AG04449 (cell line): ENCODE measurements around the gene MDGA2.

Source experiments
- CTCF ChIA-PET: fragments of 350-600 bp; formaldehyde crosslinking; extraction: SDS; loops from one replicate; lab custom pipeline; 2021; ENCODE audit warnings: antibody characterized with exemption; lab: Yijun Ruan, JAX
- POLR2A ChIA-PET: fragments of 400-600, 350-600 bp; formaldehyde crosslinking; extraction: SDS; loops from one replicate; lab custom pipeline; 2020; ENCODE audit warnings: antibody characterized with exemption, inconsistent platforms; lab: Yijun Ruan, JAX
- DNase-seq: peaks from one replicate; pipeline ENCODE4 v3.0.0-alpha.2; 2010; ENCODE audit warnings: low read depth, low spot score
- H3K4me3 ChIP-seq: 2 replicates; pipeline ENCODE4 v1.5.1; 2011; ENCODE audit warnings: low read depth, mild to moderate bottlenecking, control low read depth, low read length
- TF ChIP-seq, protein P1 (sequence below): IDR thresholded peaks from one replicate; pipeline ENCODE4 v1.5.1; 2011; ENCODE audit warnings: mild to moderate bottlenecking, moderate library complexity, low read length, control low read depth, inconsistent platforms; ENCODE audit not compliant: insufficient read depth; ENCODE audit errors: missing control alignments

MDGA2 gene

DNA sequence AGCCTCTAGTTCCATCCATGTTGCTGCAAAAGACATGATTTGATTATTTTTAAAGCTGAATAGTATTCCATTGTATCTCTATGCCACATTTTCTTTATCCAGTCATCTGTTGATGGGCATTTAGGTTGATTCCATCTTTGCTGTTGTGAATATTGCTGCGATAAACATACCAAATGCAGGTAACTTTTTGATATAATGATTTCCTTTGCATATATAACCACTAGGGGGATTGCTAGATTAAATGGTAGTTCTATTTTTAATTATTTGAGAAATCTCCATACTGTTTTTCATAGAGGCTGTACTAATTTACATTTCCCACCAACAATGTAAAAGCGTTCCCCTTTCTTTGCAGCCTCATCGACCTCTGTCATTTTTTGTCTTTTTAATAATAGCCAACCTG is 342.5 kb downstream of the MDGA2 start:
- H3K4me3 ChIP-seq, result no peak overlapping the region
- POLR2A ChIA-PET, result no interaction called here
- CTCF ChIA-PET, result no interaction called here
- TF ChIP-seq, protein P1, sequence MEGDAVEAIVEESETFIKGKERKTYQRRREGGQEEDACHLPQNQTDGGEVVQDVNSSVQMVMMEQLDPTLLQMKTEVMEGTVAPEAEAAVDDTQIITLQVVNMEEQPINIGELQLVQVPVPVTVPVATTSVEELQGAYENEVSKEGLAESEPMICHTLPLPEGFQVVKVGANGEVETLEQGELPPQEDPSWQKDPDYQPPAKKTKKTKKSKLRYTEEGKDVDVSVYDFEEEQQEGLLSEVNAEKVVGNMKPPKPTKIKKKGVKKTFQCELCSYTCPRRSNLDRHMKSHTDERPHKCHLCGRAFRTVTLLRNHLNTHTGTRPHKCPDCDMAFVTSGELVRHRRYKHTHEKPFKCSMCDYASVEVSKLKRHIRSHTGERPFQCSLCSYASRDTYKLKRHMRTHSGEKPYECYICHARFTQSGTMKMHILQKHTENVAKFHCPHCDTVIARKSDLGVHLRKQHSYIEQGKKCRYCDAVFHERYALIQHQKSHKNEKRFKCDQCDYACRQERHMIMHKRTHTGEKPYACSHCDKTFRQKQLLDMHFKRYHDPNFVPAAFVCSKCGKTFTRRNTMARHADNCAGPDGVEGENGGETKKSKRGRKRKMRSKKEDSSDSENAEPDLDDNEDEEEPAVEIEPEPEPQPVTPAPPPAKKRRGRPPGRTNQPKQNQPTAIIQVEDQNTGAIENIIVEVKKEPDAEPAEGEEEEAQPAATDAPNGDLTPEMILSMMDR, result no peak
- DNase-seq, result no peak

DNA sequence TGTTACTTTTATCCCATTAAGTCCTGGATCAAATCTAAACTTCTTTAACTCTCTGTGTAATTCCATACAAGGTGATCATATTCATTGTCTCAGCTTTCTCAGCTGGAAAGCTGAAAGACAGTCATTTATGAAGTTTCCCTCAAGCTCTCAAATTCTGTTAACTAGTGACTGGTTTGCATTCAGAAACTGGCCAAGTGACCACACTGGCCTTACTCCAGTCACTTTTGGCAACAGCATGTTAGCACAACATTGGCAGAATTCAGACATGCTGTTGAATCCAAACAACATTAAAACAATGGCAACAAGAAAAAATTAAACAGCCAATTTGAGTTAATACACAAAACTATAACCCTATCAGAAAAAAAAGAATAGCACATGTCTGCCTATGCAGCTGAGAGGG is 343.3 kb downstream of the MDGA2 start:
- ChIA-PET POLR2A (no interaction called here), CTCF (no interaction called here)
- H3K4me3 ChIP-seq, result no peak overlapping the region
- DNase-seq, result no peak
- TF ChIP-seq, protein P1, result no peak

DNA sequence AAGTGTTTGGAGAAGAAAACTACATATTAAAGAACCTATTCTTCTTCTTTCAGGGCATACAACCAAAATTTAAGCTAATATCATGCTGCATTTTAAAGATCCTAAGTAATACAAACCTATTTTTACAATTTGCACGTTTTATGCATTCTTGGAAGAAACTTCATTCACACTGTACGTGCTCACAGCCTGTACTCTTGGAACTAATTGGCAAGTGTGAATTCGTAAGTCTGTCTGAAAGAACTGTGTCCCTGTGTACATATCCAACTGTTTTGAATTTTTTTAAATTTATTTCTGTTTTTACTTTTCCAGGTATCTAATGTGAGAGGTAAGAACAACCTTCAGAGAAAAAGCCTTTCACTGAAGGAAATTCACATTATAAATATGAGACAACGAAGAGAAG is 347.0 kb downstream of the MDGA2 start:
- POLR2A ChIA-PET, result no interaction called here
- H3K4me3 ChIP-seq, result no peak overlapping the region
- no peak for DNase-seq
- TF ChIP-seq, protein P1, result no peak
- CTCF ChIA-PET, result no interaction called here

DNA sequence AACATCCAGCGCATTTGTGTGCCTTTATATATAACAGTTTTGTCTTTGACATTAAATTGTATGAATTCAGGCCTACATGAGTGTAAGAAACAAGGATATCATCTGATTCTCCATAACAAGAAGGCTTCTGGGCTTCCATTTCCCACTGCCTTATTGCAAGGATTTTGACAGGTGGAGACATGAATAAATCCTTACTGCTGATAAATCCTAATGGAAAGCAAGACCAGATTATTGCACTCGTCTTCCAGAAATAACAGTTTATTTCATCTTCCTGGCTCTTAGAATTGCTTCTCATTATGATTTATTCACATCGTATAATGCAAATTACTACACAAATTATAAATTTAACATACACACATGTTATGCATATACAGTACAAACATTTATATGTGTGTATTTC is 348.1 kb downstream of the MDGA2 start:
- no peak overlapping the region for H3K4me3 ChIP-seq
- ChIA-PET CTCF (no interaction called here), POLR2A (no interaction called here)
- TF ChIP-seq, protein P1, result no peak
- DNase-seq, result no peak

DNA sequence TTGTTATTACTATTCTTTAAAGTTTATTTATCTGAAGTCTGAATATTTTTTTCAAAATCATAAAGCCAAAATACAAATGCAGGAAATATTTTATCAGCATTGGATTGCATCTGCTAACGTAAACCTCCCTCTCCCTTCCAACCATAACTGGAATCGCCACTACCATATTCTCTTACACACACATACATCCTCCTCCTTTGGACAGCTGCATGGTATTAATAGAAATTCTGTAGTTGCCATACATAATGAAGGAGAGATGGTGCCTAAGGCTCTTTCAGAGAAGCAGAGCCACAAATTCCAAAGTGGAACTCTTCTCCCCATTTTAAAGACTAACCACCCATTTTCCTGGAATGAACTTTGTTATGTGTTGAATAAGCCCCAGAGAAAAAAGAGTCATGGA is 352.7 kb downstream of the MDGA2 start:
- H3K4me3 ChIP-seq, result no peak overlapping the region
- CTCF ChIA-PET, result no interaction called here
- POLR2A ChIA-PET, result no interaction called here
- DNase-seq, result no peak
- TF ChIP-seq, protein P1, result no peak

DNA sequence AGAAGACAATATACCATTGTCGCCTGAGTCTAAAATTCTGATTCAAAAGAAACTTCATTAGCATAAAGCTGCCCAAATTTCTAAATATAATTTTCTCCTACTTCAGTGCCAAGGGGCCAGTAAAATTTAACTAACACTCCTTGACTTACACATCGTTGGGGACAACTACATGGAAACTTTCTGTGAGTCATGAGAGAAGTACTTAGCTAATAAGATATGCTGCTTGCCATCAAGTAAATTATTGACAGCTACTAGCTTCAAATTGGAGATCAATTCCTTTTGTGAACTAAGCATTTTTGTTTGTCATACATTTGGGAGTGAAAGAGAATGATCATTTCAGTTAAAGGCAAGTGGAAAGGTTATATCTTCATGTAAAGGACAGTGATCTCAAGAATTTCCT is 373.3 kb downstream of the MDGA2 start:
- no peak for DNase-seq
- TF ChIP-seq, protein P1, result no peak
- ChIA-PET POLR2A (no interaction called here), CTCF (no interaction called here)
- no peak overlapping the region for H3K4me3 ChIP-seq
